Stomach (tissue), 9 donors: ENCODE measurements around the gene SAFB. TPM values are rescaled to one million over a fixed set of nuclear protein-coding genes. Genes with fewer than 3 reads are reported as not detected.

Source experiments
- DNase-seq, 2 donors: peaks; one replicate each; pipeline versions ENCODE4 v3.0.0 to v3.0.0-alpha.2; 2013 to 2019
- H3K27ac ChIP-seq, 5 donors: fragments of 200-600 bp in 4 of 5; sonication (generic) in 4 of 5; one replicate each; pipeline ENCODE4 v1.5.1; 2013 to 2019; ENCODE audit warnings: mild to moderate bottlenecking in 1 of 5, moderate library complexity in 1 of 5
- H3K27me3 ChIP-seq, 3 donors: fragments of 200-600 bp; sonication (generic); one replicate each; pipeline ENCODE4 v1.5.1; 2017 to 2019; ENCODE audit warnings: mixed run types in 1 of 3
- H3K36me3 ChIP-seq, 4 donors: fragments of 200-600 bp; sonication (generic); 1 replicate in 3 of 4; 2 replicates in 1 of 4; pipeline ENCODE4 v1.5.1; 2016 to 2019
- H3K4me1 ChIP-seq, 4 donors: fragments of 200-600 bp; sonication (generic); one replicate each; pipeline ENCODE4 v1.5.1; 2016 to 2019
- H3K4me3 ChIP-seq, 4 donors: fragments of 200-600 bp; sonication (generic) in 3 of 4; one replicate each; pipeline ENCODE4 v1.5.1; 2016 to 2019; ENCODE audit warnings: mild to moderate bottlenecking in 1 of 4
- H3K9me3 ChIP-seq, 4 donors: fragments of 200-600 bp; sonication (generic); one replicate each; pipeline ENCODE4 v1.5.1; 2016 to 2019
- EP300 ChIP-seq: sonication (generic); formaldehyde crosslinking; IDR thresholded peaks from one replicate; pipeline ENCODE4 v1.6.1; 2017; ENCODE audit warnings: antibody characterized with exemption
- POLR2A ChIP-seq, 4 donors: fragments of 450-650 bp; IDR thresholded peaks; one replicate each; pipeline ENCODE4 v1.6.1; 2016; ENCODE audit warnings: antibody characterized with exemption in 4 of 4, control low read depth in 2 of 4, mild to moderate bottlenecking in 1 of 4, moderate library complexity in 1 of 4
- POLR2AphosphoS5 ChIP-seq, 3 donors: sonication (generic); formaldehyde crosslinking; IDR thresholded peaks; one replicate each; pipeline ENCODE4 v1.6.1; 2016; ENCODE audit warnings: antibody characterized with exemption in 3 of 3
- WGBS, 5 donors: extraction: QIAGEN DNeasy Blood & Tissue Kit in 3 of 5; methylation state at CpG; one replicate each; pipeline versions ENCODE4 v1.1.5 to v1.1.7; 2013 to 2018; 5-methylcytosine and 5-hydroxymethylcytosine counted together
- intact Hi-C: fragments of 100-400 bp; cut with DNase I; formaldehyde crosslinking; loops from one replicate; pipeline ENCODE4 v1.15.1; 2023; ENCODE audit warnings: low total_unique reads
- polyA plus RNA-seq, 3 donors: library from polyadenylated mRNA; stranded (reverse); fragments of 200-250 nt; gene quantifications; one replicate each; pipeline ENCODE4 v1.2.3, GENCODE V29; 2013
- total RNA-seq, 5 donors: library from RNA; depleted of rRNA; stranded (reverse); fragments of >200 nt; gene quantifications; one replicate each; pipeline versions ENCODE4 v1.1.0 to v1.2.3, GENCODE V29; 2014 to 2016
- TF ChIP-seq, protein P1 (sequence below), 7 experiments: fragments of 450-650 bp in 4 of 7; fragments of 200-600 bp in 3 of 7; sonication (generic) in 3 of 7; IDR thresholded peaks; one replicate each; pipeline ENCODE4 v1.5.1; 2016 to 2019; ENCODE audit warnings: antibody characterized with exemption in 7 of 7, control low read depth in 2 of 7, mild to moderate bottlenecking in 1 of 7
- donor health status: healthy with polysubstance abuse.
- donor health status: Bipolar disorder and iron deficiency.
- donor health status: healthy.

SAFB gene
- total and polyA plus RNA-seq, 8 donors: 33.1 to 636 (median 70.7) TPM

- no peak for DNase-seq
- no peak for TF ChIP-seq EP300
- TF ChIP-seq, protein P1, sequence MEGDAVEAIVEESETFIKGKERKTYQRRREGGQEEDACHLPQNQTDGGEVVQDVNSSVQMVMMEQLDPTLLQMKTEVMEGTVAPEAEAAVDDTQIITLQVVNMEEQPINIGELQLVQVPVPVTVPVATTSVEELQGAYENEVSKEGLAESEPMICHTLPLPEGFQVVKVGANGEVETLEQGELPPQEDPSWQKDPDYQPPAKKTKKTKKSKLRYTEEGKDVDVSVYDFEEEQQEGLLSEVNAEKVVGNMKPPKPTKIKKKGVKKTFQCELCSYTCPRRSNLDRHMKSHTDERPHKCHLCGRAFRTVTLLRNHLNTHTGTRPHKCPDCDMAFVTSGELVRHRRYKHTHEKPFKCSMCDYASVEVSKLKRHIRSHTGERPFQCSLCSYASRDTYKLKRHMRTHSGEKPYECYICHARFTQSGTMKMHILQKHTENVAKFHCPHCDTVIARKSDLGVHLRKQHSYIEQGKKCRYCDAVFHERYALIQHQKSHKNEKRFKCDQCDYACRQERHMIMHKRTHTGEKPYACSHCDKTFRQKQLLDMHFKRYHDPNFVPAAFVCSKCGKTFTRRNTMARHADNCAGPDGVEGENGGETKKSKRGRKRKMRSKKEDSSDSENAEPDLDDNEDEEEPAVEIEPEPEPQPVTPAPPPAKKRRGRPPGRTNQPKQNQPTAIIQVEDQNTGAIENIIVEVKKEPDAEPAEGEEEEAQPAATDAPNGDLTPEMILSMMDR (IDR thresholded peaks at IDR 0.05): no peak
- TF ChIP-seq POLR2A (IDR thresholded peaks at IDR 0.05): no peak
- TF ChIP-seq POLR2AphosphoS5 (IDR thresholded peaks at IDR 0.05): no peak
- Histone ChIP-seq H3K4me3 (no peak overlapping the region), H3K27ac (no peak overlapping the region), H3K27me3 (no peaks in the 10 kb centered on the region), H3K4me1 (peaks cover 0 to 54% (median 4%) of the 10 kb centered on the region in 4 donors), H3K36me3 (peaks cover 38 to 81% (median 71%) of the 10 kb centered on the region in 4 donors), H3K9me3 (no peaks in the 10 kb centered on the region)
- 78 to 86% (median 84%) methylated on average over 4 of the region's 4 CpGs for WGBS, 5 donors
- intact Hi-C loops: no loop called here
Measured at GRCh38 chr19:5643060-5643459, 20.2 kb downstream of the SAFB start.

DNA sequence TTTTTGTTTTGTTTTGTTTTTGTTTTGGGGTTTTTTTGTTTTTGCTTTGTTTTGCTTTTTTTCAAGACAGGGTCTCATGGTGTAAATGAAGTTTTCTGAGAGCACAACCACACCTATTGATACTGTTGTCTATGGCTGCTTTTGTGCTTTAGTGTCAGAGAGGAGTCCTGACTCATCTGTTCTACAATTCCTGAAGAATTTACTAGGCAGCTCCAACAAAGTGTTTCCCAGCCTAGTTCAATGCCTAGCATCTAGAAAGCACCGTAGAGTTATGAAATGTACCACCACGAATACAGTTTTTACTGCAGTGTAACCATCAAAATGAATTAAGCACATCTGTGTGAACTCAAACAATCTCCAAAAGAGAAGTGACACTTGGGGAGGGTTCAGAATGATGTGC is 21.2 kb downstream of the SAFB start:
- Histone ChIP-seq H3K4me1 (peaks cover 0 to 44% (median 0%) of the 10 kb centered on the region in 4 donors), H3K9me3 (no peaks in the 10 kb centered on the region), H3K4me3 (no peak overlapping the region), H3K36me3 (peaks cover 44 to 88% (median 77%) of the 10 kb centered on the region in 4 donors), H3K27me3 (no peaks in the 10 kb centered on the region), H3K27ac (no peak overlapping the region)
- no peak for DNase-seq
- intact Hi-C loops: no loop called here
- 74 to 95% (median 84%) methylated on average over 2 of the region's 2 CpGs for WGBS, 5 donors
- TF ChIP-seq POLR2A (IDR thresholded peaks at IDR 0.05) (no peak), EP300 (no peak), POLR2AphosphoS5 (IDR thresholded peaks at IDR 0.05) (no peak)
- TF ChIP-seq, protein P1 (IDR thresholded peaks at IDR 0.05): no peak

DNA sequence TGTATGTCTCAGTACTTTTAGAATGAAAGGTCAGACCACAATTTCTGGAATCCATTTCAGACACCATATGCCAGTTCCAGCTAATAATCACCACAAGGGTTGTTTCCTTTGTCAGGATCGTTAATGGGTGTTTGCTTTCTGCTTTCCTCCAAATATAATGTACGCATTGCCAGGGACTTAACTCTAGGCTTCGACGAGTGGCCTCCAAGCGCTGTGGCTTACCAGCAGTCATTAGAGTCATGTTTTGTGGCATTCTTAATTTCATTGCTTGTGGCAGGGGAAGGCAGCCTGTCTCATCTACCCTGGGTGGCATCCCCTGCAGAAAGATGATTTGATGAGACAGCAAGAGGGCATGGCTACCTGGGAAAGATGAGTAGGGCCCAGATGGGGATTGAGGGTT is 22.5 kb downstream of the SAFB start:
- WGBS, 5 donors: 58 to 75% (median 72%) methylated on average over 5 of the region's 5 CpGs
- no peaks in the 10 kb centered on the region for H3K27me3 ChIP-seq
- H3K4me3 ChIP-seq: no peak overlapping the region
- intact Hi-C loops: no loop called here
- TF ChIP-seq EP300: no peak
- no peak for TF ChIP-seq POLR2AphosphoS5 (IDR thresholded peaks at IDR 0.05)
- H3K27ac ChIP-seq: no peak overlapping the region
- peaks cover 0 to 35% (median 0%) of the 10 kb centered on the region in 4 donors for H3K4me1 ChIP-seq
- DNase-seq: no peak
- H3K9me3 ChIP-seq: no peaks in the 10 kb centered on the region
- peaks cover 54 to 91% (median 87%) of the 10 kb centered on the region in 4 donors for H3K36me3 ChIP-seq

- Histone ChIP-seq H3K27me3 (no peaks in the 10 kb centered on the region), H3K27ac (no peak overlapping the region), H3K9me3 (no peaks in the 10 kb centered on the region), H3K4me1 (peaks cover 0 to 22% (median 0%) of the 10 kb centered on the region in 4 donors), H3K4me3 (no peak overlapping the region), H3K36me3 (peaks cover 67 to 93% (median 93%) of the 10 kb centered on the region in 4 donors)
- TF ChIP-seq POLR2A (IDR thresholded peaks at IDR 0.05): no peak
- TF ChIP-seq EP300: no peak
- TF ChIP-seq POLR2AphosphoS5 (IDR thresholded peaks at IDR 0.05): no peak
- TF ChIP-seq, protein P1 (IDR thresholded peaks at IDR 0.05): no peak
- intact Hi-C loops: no loop called here
- 88 to 95% (median 93%) methylated on average over 3 to 4 of the region's 4 CpGs for WGBS, 5 donors
- DNase-seq: no peak
Measured at GRCh38 chr19:5646703-5647102, 23.8 kb downstream of the SAFB start.

GRCh38 chr19:5648464-5648863 is 25.6 kb downstream of the SAFB start:
- DNase-seq: no peak
- no peaks in the 10 kb centered on the region for H3K27me3 ChIP-seq
- intact Hi-C loops: no loop called here
- no peak overlapping the region for H3K4me3 ChIP-seq
- 92 to 96% (median 95%) methylated on average over 9 to 11 of the region's 11 CpGs for WGBS, 5 donors
- H3K9me3 ChIP-seq: no peaks in the 10 kb centered on the region
- H3K4me1 ChIP-seq: peaks cover 0 to 10% (median 0%) of the 10 kb centered on the region in 4 donors
- H3K27ac ChIP-seq: no peak overlapping the region
- H3K36me3 ChIP-seq: peaks cover 75 to 93% (median 93%) of the 10 kb centered on the region in 4 donors
- no peak for TF ChIP-seq POLR2A (IDR thresholded peaks at IDR 0.05)
- TF ChIP-seq POLR2AphosphoS5 (IDR thresholded peaks at IDR 0.05): no peak
- TF ChIP-seq, protein P1 (IDR thresholded peaks at IDR 0.05): no peak
- TF ChIP-seq EP300: no peak
